K562 (cell line): ENCODE results near the gene STX1A. TPM values are rescaled to one million over a fixed set of nuclear protein-coding genes. Genes with fewer than 3 reads are reported as not detected.

Source experiments
- CC2D1A ChIP-seq: fragments of 450-650 bp; IDR thresholded peaks from 2 replicates; pipeline ENCODE4 v1.6.1; 2017; ENCODE audit warnings: mild to moderate bottlenecking
- MTA1 ChIP-seq: fragments of 450-650 bp; IDR thresholded peaks from 2 replicates; pipeline ENCODE4 v1.6.1; 2017; ENCODE audit warnings: borderline replicate concordance
- SREBF2 ChIP-seq: sonication (generic); formaldehyde crosslinking; IDR thresholded peaks from 2 replicates; pipeline ENCODE4 v1.4.0; 2020; ENCODE audit warnings: mild to moderate bottlenecking, missing genetic modification reagents
- TFAM ChIP-seq: fragments of 250-450 bp; sonication (Bioruptor Pico); conservative IDR thresholded peaks from 2 replicates; pipeline ENCODE4 v1.5.0; 2021; ENCODE audit warnings: mild to moderate bottlenecking, moderate library complexity
- ZNF175 ChIP-seq: fragments of 200-800 bp; sonication (Bioruptor generic); IDR thresholded peaks from 2 replicates; pipeline ENCODE4 v1.6.1; 2016; ENCODE audit warnings: low read depth, mild to moderate bottlenecking, missing genetic modification characterization, missing compliant biosample characterization
- ZNF217 ChIP-seq: sonication (generic); formaldehyde crosslinking; IDR thresholded peaks from 2 replicates; pipeline ENCODE4 v1.8.0; 2022; ENCODE audit warnings: mild to moderate bottlenecking, missing genetic modification reagents
- ZZZ3 ChIP-seq: fragments of 450-650 bp; IDR thresholded peaks from 2 replicates; pipeline ENCODE4 v1.6.1; 2016; ENCODE audit warnings: antibody characterized with exemption, mild to moderate bottlenecking, moderate library complexity
- polyA plus RNA-seq, 8 experiments: library from polyadenylated mRNA; depleted of rRNA in 4 of 8; stranded (reverse) in 5 of 8; unstranded in 3 of 8; fragments of >200 nt; fragmentation: Nextera tagmentation in 2 of 8; fragmentation: Illumina TruSeq in 1 of 8; extraction: Ambion mirVana in 2 of 8; extraction: Trizol in 1 of 8; gene quantifications; 2 replicates each; pipeline versions ENCODE4 v1.2.1 to v1.2.3, GENCODE V29; 2011 to 2014; ENCODE audit warnings: inconsistent platforms in 1 of 8, missing spikeins in 1 of 8
- total RNA-seq, 7 experiments: library from RNA; depleted of rRNA in 6 of 7; stranded (reverse); fragments of >200 nt in 6 of 7; fragmentation: Illumina TruSeq in 2 of 7; extraction: Trizol in 2 of 7; gene quantifications; 2 replicates each; pipeline versions ENCODE4 v1.2.1 to v1.2.3, GENCODE V29; 2011 to 2021; ENCODE audit warnings: low replicate concordance in 1 of 7
- TF ChIP-seq, protein P1 (sequence below), 2 experiments: fragments of 450-650 bp in 1 of 2; sonication (generic) in 1 of 2; formaldehyde crosslinking in 1 of 2; IDR thresholded peaks; 2 replicates each; pipeline versions ENCODE4 v1.7.1 to v1.9.0; 2016 to 2022; ENCODE audit warnings: inconsistent platforms in 1 of 2, mild to moderate bottlenecking in 1 of 2, missing genetic modification reagents in 1 of 2
- TF ChIP-seq, protein P2 (sequence below), 2 experiments: fragments of 450-650 bp; IDR thresholded peaks; 2 replicates each; pipeline ENCODE4 v1.6.1; 2016
- TF ChIP-seq, protein P3 (sequence below): fragments of 250-450 bp; sonication (Bioruptor Pico); IDR thresholded peaks from 2 replicates; pipeline ENCODE4 v1.9.0; 2021; ENCODE audit warnings: mild to moderate bottlenecking, inconsistent platforms
- TF ChIP-seq, protein P4 (sequence below): fragments of 250-450 bp; sonication (Bioruptor Pico); IDR thresholded peaks from 2 replicates; pipeline ENCODE4 v1.5.0; 2020; ENCODE audit warnings: mild to moderate bottlenecking, borderline replicate concordance

The STX1A gene
- total and polyA plus RNA-seq, 9 of the 15 experiments (the other 6 are each of a cell fraction or from before 2014, with no cell fraction given) = 0.04 to 15.1 (median 6.3) TPM

DNA sequence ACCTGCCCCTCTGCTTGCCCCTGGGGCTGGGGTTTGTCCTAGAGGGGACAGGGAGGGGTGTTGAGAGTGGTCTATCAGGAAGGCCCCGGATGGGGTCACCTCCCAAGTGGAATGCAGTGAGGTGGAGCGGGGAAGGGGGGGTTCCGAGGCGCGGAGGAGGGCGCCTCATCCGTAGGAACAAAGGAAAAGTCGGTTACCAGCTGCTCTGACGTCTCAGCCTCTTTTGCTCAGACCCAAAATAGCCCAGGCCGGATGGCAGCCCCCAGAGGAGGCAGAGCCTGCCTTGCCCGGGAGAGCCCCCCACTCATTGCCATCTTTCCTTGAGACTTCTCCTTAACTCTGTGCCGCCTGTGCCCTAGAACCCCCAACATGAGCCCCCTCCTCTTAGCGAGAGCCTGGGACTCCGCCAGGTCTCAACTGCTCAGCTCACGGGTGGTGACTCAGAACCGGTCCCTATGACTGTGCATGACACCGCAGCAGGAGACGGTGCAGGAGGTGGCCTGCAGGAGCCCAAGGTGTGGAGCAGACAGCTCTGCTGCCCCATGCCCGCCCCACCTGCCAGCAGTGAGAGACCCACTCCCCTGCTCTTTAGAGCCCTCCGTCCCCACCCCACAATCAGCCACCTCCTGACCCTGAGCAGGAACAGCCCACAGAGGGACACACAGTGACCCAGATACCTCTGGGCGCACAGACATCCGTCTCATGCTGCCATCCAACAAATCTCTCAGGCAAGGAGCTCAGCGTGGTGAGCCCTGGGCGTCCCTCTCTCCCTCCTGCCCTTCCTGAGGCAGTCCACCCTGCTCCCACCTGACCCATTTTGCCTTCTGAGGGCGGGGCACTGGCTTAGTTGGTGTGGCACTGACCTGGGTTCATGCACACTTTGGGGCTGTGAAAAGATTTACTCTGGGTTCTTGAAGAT lies 13.1 kb downstream of the STX1A start (continued):
- TF ChIP-seq, protein P1, sequence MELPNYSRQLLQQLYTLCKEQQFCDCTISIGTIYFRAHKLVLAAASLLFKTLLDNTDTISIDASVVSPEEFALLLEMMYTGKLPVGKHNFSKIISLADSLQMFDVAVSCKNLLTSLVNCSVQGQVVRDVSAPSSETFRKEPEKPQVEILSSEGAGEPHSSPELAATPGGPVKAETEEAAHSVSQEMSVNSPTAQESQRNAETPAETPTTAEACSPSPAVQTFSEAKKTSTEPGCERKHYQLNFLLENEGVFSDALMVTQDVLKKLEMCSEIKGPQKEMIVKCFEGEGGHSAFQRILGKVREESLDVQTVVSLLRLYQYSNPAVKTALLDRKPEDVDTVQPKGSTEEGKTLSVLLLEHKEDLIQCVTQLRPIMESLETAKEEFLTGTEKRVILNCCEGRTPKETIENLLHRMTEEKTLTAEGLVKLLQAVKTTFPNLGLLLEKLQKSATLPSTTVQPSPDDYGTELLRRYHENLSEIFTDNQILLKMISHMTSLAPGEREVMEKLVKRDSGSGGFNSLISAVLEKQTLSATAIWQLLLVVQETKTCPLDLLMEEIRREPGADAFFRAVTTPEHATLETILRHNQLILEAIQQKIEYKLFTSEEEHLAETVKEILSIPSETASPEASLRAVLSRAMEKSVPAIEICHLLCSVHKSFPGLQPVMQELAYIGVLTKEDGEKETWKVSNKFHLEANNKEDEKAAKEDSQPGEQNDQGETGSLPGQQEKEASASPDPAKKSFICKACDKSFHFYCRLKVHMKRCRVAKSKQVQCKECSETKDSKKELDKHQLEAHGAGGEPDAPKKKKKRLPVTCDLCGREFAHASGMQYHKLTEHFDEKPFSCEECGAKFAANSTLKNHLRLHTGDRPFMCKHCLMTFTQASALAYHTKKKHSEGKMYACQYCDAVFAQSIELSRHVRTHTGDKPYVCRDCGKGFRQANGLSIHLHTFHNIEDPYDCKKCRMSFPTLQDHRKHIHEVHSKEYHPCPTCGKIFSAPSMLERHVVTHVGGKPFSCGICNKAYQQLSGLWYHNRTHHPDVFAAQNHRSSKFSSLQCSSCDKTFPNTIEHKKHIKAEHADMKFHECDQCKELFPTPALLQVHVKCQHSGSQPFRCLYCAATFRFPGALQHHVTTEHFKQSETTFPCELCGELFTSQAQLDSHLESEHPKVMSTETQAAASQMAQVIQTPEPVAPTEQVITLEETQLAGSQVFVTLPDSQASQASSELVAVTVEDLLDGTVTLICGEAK (IDR thresholded peaks at IDR 0.05) = no peak
- TF ChIP-seq, protein P1 (CRISPR knock-in tag; IDR thresholded peaks at IDR 0.05) = no peak
- no peak for TF ChIP-seq ZNF217 (CRISPR knock-in tag)
- TF ChIP-seq, protein P2, sequence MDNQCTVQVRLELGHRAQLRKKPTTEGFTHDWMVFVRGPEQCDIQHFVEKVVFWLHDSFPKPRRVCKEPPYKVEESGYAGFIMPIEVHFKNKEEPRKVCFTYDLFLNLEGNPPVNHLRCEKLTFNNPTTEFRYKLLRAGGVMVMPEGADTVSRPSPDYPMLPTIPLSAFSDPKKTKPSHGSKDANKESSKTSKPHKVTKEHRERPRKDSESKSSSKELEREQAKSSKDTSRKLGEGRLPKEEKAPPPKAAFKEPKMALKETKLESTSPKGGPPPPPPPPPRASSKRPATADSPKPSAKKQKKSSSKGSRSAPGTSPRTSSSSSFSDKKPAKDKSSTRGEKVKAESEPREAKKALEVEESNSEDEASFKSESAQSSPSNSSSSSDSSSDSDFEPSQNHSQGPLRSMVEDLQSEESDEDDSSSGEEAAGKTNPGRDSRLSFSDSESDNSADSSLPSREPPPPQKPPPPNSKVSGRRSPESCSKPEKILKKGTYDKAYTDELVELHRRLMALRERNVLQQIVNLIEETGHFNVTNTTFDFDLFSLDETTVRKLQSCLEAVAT (IDR thresholded peaks at IDR 0.05) = no peak
- no peak for TF ChIP-seq TFAM (CRISPR knock-in tag)
- TF ChIP-seq, protein P3, sequence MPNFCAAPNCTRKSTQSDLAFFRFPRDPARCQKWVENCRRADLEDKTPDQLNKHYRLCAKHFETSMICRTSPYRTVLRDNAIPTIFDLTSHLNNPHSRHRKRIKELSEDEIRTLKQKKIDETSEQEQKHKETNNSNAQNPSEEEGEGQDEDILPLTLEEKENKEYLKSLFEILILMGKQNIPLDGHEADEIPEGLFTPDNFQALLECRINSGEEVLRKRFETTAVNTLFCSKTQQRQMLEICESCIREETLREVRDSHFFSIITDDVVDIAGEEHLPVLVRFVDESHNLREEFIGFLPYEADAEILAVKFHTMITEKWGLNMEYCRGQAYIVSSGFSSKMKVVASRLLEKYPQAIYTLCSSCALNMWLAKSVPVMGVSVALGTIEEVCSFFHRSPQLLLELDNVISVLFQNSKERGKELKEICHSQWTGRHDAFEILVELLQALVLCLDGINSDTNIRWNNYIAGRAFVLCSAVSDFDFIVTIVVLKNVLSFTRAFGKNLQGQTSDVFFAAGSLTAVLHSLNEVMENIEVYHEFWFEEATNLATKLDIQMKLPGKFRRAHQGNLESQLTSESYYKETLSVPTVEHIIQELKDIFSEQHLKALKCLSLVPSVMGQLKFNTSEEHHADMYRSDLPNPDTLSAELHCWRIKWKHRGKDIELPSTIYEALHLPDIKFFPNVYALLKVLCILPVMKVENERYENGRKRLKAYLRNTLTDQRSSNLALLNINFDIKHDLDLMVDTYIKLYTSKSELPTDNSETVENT (CRISPR knock-in tag) = no peak
- no peak for TF ChIP-seq CC2D1A
- TF ChIP-seq ZZZ3 = no peak
- no peak for TF ChIP-seq SREBF2 (CRISPR knock-in tag)
- no peak for TF ChIP-seq MTA1
- TF ChIP-seq, protein P4, sequence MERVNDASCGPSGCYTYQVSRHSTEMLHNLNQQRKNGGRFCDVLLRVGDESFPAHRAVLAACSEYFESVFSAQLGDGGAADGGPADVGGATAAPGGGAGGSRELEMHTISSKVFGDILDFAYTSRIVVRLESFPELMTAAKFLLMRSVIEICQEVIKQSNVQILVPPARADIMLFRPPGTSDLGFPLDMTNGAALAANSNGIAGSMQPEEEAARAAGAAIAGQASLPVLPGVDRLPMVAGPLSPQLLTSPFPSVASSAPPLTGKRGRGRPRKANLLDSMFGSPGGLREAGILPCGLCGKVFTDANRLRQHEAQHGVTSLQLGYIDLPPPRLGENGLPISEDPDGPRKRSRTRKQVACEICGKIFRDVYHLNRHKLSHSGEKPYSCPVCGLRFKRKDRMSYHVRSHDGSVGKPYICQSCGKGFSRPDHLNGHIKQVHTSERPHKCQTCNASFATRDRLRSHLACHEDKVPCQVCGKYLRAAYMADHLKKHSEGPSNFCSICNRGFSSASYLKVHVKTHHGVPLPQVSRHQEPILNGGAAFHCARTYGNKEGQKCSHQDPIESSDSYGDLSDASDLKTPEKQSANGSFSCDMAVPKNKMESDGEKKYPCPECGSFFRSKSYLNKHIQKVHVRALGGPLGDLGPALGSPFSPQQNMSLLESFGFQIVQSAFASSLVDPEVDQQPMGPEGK = no peak
- TF ChIP-seq ZNF175 (CRISPR knock-in tag) = no peak
